ENCODE data around the gene ALS2CL. TPM values are rescaled to one million over a fixed set of nuclear protein-coding genes. Genes with fewer than 3 reads are reported as not detected.

Gene ALS2CL
- total RNA-seq, 5 donors from 2014 or later (not counting 1 experiment from before 2014, with no cell fraction given) = 25.0 to 47.4 (median 30.6) TPM

- Mint-ChIP-seq H3K27ac (peak overlapping the region in 1 of 2 donors; percentile 25), H3K4me3 (no peak overlapping the region), H3K36me3 (no peaks in the 10 kb centered on the region), H3K27me3 (no peaks in the 10 kb centered on the region), H3K4me1 (peaks cover 0 to 7% (median 0%) of the 10 kb centered on the region in 3 donors), H3K9me3 (no peaks in the 10 kb centered on the region)
- 100% methylated on average over 3 of the region's 8 CpGs for WGBS (ENCODE audit: insufficient coverage)
- no peaks in the 10 kb centered on the region for H3K4me1 ChIP-seq (ENCODE audit: control insufficient read depth in 1 of 2, extremely low read depth in 1 of 2, insufficient read depth in 2 of 2, low read length in 2 of 2)
- ChIA-PET CTCF (no interaction called here), POLR2A (no interaction called here)
- no peak overlapping the region for H3K27ac ChIP-seq (ENCODE audit: low read length)
- H3K27me3 ChIP-seq (replicated peaks in 1 of 2; ENCODE audit: control insufficient read depth in 2 of 2, extremely low read depth in 1 of 2, insufficient read depth in 2 of 2, low read length in 1 of 2) = peaks cover 0 to 13% of the 10 kb centered on the region in 2 experiments
- DNase-seq = peak in 1 of 35 experiments; percentile 9
- ATAC-seq (replicated peaks in 1 of 4) = peak in 1 of 4 experiments; percentile 11
- H3K9me3 ChIP-seq = no peaks in the 10 kb centered on the region
- H3K4me3 ChIP-seq (ENCODE audit: control insufficient read depth in 1 of 2, extremely low read depth in 1 of 2, low read length in 1 of 2) = no peak overlapping the region
- H3K36me3 ChIP-seq (ENCODE audit: control insufficient read depth in 2 of 2, extremely low read depth in 1 of 2, insufficient read depth in 1 of 2, low read length in 1 of 2) = peaks cover 0 to 2% of the 10 kb centered on the region in 2 donors
Measured at GRCh38 chr3:46668116-46668515, 25.4 kb downstream of the ALS2CL start.

DNA sequence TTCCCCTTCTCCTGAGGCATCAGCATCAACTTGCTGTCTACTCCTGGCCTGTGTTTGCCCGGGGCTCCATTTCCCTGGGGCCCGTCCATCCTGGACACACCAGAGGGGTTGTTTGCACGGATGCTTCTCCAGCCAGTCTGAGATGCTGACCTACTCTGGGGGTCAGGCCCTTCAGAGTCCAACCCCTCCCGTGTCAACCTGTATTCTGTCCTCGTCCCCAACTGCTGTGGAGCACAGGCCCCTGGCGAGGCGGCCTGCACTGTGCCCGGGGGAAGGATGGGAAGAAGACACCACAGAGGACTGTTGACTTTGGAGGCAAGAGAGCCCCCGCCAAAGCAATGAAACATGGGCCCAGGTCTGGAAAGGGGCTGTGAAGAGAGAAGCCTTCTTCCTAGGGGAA, 25.8 kb downstream of the ALS2CL start:
- Mint-ChIP-seq H3K36me3 (no peaks in the 10 kb centered on the region), H3K27ac (no peak overlapping the region), H3K4me1 (peaks cover 0 to 7% (median 0%) of the 10 kb centered on the region in 3 donors), H3K4me3 (no peak overlapping the region), H3K9me3 (no peaks in the 10 kb centered on the region), H3K27me3 (no peaks in the 10 kb centered on the region)
- ATAC-seq (replicated peaks in 1 of 4) (no peak), DNase-seq (no peak)
- WGBS (ENCODE audit: insufficient coverage) = 81% methylated on average over 5 of the region's 9 CpGs
- no peak overlapping the region for H3K4me3 ChIP-seq (ENCODE audit: control insufficient read depth in 1 of 2, extremely low read depth in 1 of 2, low read length in 1 of 2)
- H3K4me1 ChIP-seq (ENCODE audit: control insufficient read depth in 1 of 2, extremely low read depth in 1 of 2, insufficient read depth in 2 of 2, low read length in 2 of 2) = no peaks in the 10 kb centered on the region
- no peaks in the 10 kb centered on the region for H3K9me3 ChIP-seq
- H3K27me3 ChIP-seq (replicated peaks in 1 of 2; ENCODE audit: control insufficient read depth in 2 of 2, extremely low read depth in 1 of 2, insufficient read depth in 2 of 2, low read length in 1 of 2) = peaks cover 0 to 13% of the 10 kb centered on the region in 2 experiments
- peaks cover 0 to 2% of the 10 kb centered on the region in 2 donors for H3K36me3 ChIP-seq (ENCODE audit: control insufficient read depth in 2 of 2, extremely low read depth in 1 of 2, insufficient read depth in 1 of 2, low read length in 1 of 2)
- CTCF ChIA-PET = no interaction called here
- no peak overlapping the region for H3K27ac ChIP-seq (ENCODE audit: low read length)
- POLR2A ChIA-PET = no interaction called here

DNA sequence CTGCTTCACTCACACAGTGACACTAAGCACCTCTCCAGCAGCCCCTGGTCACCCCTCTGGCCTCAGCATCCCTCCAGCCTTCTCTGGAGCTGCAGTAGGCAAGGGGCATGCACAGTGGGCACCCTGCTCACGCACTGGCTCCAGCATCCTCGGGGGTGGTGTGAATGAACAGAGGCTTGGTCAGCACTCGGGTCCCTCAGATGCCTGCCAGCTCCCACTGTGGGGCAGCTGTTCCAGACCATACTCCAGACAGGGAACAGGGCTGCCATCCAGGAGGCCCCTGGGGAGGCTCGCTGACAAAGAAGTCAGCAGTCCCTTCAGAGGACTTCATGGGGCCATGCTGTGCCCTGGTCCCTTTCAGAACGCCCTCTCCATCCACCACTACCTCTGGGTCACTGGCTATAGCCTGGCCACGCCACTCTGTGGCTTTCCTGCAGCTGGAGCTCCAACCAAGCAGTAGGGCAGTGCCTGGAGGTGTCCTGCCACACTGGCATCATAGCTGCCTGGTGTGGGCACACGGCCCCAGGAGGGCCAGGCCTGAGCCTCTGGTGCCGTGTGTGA, 26.3 kb downstream of the ALS2CL start:
- H3K27me3 Mint-ChIP-seq = peaks cover 0 to 1% of the 10 kb centered on the region in 2 donors
- ChIA-PET POLR2A (no interaction called here), CTCF (no interaction called here)
- ATAC-seq (replicated peaks in 1 of 4) (no peak), DNase-seq (no peak)
- Histone ChIP-seq H3K9me3 (no peaks in the 10 kb centered on the region), H3K36me3 (ENCODE audit: control insufficient read depth in 2 of 2, extremely low read depth in 1 of 2, insufficient read depth in 1 of 2, low read length in 1 of 2) (peaks cover 0 to 2% of the 10 kb centered on the region in 2 donors), H3K27me3 (replicated peaks in 1 of 2; ENCODE audit: control insufficient read depth in 2 of 2, extremely low read depth in 1 of 2, insufficient read depth in 2 of 2, low read length in 1 of 2) (peaks cover 0 to 13% of the 10 kb centered on the region in 2 experiments), H3K27ac (ENCODE audit: low read length) (no peak overlapping the region), H3K4me1 (ENCODE audit: control insufficient read depth in 1 of 2, extremely low read depth in 1 of 2, insufficient read depth in 2 of 2, low read length in 2 of 2) (no peaks in the 10 kb centered on the region), H3K4me3 (ENCODE audit: control insufficient read depth in 1 of 2, extremely low read depth in 1 of 2, low read length in 1 of 2) (no peak overlapping the region)
- WGBS (ENCODE audit: insufficient coverage) = 69% methylated on average over 8 of the region's 8 CpGs
- H3K27ac Mint-ChIP-seq = no peak overlapping the region
- no peaks in the 10 kb centered on the region for H3K9me3 Mint-ChIP-seq
- H3K4me1 Mint-ChIP-seq = peaks cover 0 to 7% (median 0%) of the 10 kb centered on the region in 3 donors
- no peak overlapping the region for H3K4me3 Mint-ChIP-seq
- H3K36me3 Mint-ChIP-seq = no peaks in the 10 kb centered on the region

- Mint-ChIP-seq H3K4me1 (peaks cover 0 to 7% (median 0%) of the 10 kb centered on the region in 3 donors), H3K27me3 (peaks cover 0 to 1% of the 10 kb centered on the region in 2 donors), H3K27ac (no peak overlapping the region), H3K36me3 (no peaks in the 10 kb centered on the region), H3K4me3 (no peak overlapping the region), H3K9me3 (no peaks in the 10 kb centered on the region)
- H3K27me3 ChIP-seq (replicated peaks in 1 of 2; ENCODE audit: control insufficient read depth in 2 of 2, extremely low read depth in 1 of 2, insufficient read depth in 2 of 2, low read length in 1 of 2) = peaks cover 0 to 13% of the 10 kb centered on the region in 2 experiments
- POLR2A ChIA-PET = no interaction called here
- 94% methylated on average over 7 of the region's 7 CpGs for WGBS (ENCODE audit: insufficient coverage)
- no peaks in the 10 kb centered on the region for H3K9me3 ChIP-seq
- no peak overlapping the region for H3K4me3 ChIP-seq (ENCODE audit: control insufficient read depth in 1 of 2, extremely low read depth in 1 of 2, low read length in 1 of 2)
- no peaks in the 10 kb centered on the region for H3K4me1 ChIP-seq (ENCODE audit: control insufficient read depth in 1 of 2, extremely low read depth in 1 of 2, insufficient read depth in 2 of 2, low read length in 2 of 2)
- DNase-seq (no peak), ATAC-seq (replicated peaks in 1 of 4) (no peak)
- H3K27ac ChIP-seq (ENCODE audit: low read length) = no peak overlapping the region
- peaks cover 0 to 1% of the 10 kb centered on the region in 2 donors for H3K36me3 ChIP-seq (ENCODE audit: control insufficient read depth in 2 of 2, extremely low read depth in 1 of 2, insufficient read depth in 1 of 2, low read length in 1 of 2)
- CTCF ChIA-PET = no interaction called here
Measured at GRCh38 chr3:46666453-46666845, 27.0 kb downstream of the ALS2CL start.

- no peaks in the 10 kb centered on the region for H3K36me3 Mint-ChIP-seq
- no peaks in the 10 kb centered on the region for H3K4me1 ChIP-seq (ENCODE audit: control insufficient read depth in 1 of 2, extremely low read depth in 1 of 2, insufficient read depth in 2 of 2, low read length in 2 of 2)
- peaks cover 0 to 17% of the 10 kb centered on the region in 2 experiments for H3K27me3 ChIP-seq (replicated peaks in 1 of 2; ENCODE audit: control insufficient read depth in 2 of 2, extremely low read depth in 1 of 2, insufficient read depth in 2 of 2, low read length in 1 of 2)
- H3K4me3 Mint-ChIP-seq = no peak overlapping the region
- no peak overlapping the region for H3K4me3 ChIP-seq (ENCODE audit: control insufficient read depth in 1 of 2, extremely low read depth in 1 of 2, low read length in 1 of 2)
- H3K27me3 Mint-ChIP-seq = peaks cover 0 to 1% of the 10 kb centered on the region in 2 donors
- H3K36me3 ChIP-seq (ENCODE audit: control insufficient read depth in 2 of 2, extremely low read depth in 1 of 2, insufficient read depth in 1 of 2, low read length in 1 of 2) = no peaks in the 10 kb centered on the region
- no peak overlapping the region for H3K27ac ChIP-seq (ENCODE audit: low read length)
- H3K27ac Mint-ChIP-seq = no peak overlapping the region
- H3K9me3 Mint-ChIP-seq = no peaks in the 10 kb centered on the region
- 78% methylated on average over 7 of the region's 9 CpGs for WGBS (ENCODE audit: insufficient coverage)
- DNase-seq (peak in 1 of 35 experiments; percentile 11), ATAC-seq (replicated peaks in 1 of 4) (no peak)
- CTCF ChIA-PET = no interaction called here
- H3K9me3 ChIP-seq = no peaks in the 10 kb centered on the region
- POLR2A ChIA-PET = no interaction called here
- peaks cover 0 to 7% (median 0%) of the 10 kb centered on the region in 3 donors for H3K4me1 Mint-ChIP-seq
Measured at GRCh38 chr3:46665763-46666452, 27.6 kb downstream of the ALS2CL start.

DNA sequence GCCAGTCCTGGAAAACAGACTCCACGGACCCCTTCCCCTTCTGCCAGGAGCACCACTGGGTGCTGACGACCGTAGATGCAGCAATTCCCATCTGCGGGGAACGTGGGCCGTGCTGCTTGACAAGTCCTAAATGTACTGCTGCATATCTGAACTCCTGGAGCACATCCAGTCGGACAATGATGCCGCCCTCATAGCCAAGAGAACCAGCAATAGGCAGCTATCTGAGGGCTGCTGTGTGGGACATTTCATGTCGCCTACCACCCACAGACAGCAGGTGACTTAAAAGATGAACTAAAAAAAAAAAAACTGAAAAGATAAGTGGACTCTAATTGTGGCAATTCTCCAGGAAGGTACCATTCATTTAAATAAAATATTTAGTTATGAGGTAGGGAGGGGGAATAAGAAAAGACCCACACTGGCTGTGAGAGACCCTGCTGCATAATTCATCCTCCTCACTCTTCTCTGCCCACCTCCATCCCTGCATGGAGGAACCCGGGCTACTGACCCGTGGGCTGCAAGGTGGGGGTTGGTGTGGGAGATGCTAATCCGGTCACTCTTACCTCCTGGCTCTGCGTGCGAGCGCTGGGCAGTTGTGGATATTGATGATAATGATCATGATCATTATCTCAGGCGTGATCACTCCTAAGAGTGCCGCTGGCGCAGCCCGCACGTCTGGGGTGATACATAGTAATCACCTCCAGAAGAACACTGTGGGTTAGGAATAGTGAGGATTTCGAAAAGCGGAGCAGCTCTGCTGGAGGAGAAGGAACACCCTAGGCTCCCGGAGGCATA, 28.3 kb downstream of the ALS2CL start:
- Histone ChIP-seq H3K4me3 (ENCODE audit: control insufficient read depth in 1 of 2, extremely low read depth in 1 of 2, low read length in 1 of 2) (no peak overlapping the region), H3K4me1 (ENCODE audit: control insufficient read depth in 1 of 2, extremely low read depth in 1 of 2, insufficient read depth in 2 of 2, low read length in 2 of 2) (no peaks in the 10 kb centered on the region), H3K36me3 (ENCODE audit: control insufficient read depth in 2 of 2, extremely low read depth in 1 of 2, insufficient read depth in 1 of 2, low read length in 1 of 2) (no peaks in the 10 kb centered on the region), H3K27me3 (replicated peaks in 1 of 2; ENCODE audit: control insufficient read depth in 2 of 2, extremely low read depth in 1 of 2, insufficient read depth in 2 of 2, low read length in 1 of 2) (peaks cover 0 to 24% of the 10 kb centered on the region in 2 experiments), H3K9me3 (no peaks in the 10 kb centered on the region), H3K27ac (ENCODE audit: low read length) (no peak overlapping the region)
- DNase-seq (peak in 2 of 35 experiments; percentile 7 to 10), ATAC-seq (replicated peaks in 1 of 4) (no peak)
- Mint-ChIP-seq H3K4me3 (no peak overlapping the region), H3K9me3 (no peaks in the 10 kb centered on the region), H3K27me3 (peaks cover 0 to 1% of the 10 kb centered on the region in 2 donors), H3K4me1 (peaks cover 0 to 7% (median 0%) of the 10 kb centered on the region in 3 donors), H3K27ac (no peak overlapping the region), H3K36me3 (no peaks in the 10 kb centered on the region)
- WGBS (ENCODE audit: insufficient coverage) = 72% methylated on average over 15 of the region's 23 CpGs
- ChIA-PET CTCF (no interaction called here), POLR2A (no interaction called here)
